Measurements from ENCODE around the gene STX7. TPM values are rescaled to one million over a fixed set of nuclear protein-coding genes. Genes with fewer than 3 reads are reported as not detected.

Gene STX7
- polyA plus RNA-seq, 3 donors: 49.7 to 85.1 (median 81.7) TPM

GRCh38 chr6:132498638-132499037, 14.3 kb downstream of the STX7 start:
- Histone ChIP-seq H3K36me3 (replicated peaks in 1 of 2; ENCODE audit: control insufficient read depth in 1 of 2, insufficient read depth in 2 of 2, low read length in 2 of 2) (peaks cover 47 to 78% of the 10 kb centered on the region in 2 donors), H3K27ac (ENCODE audit: low read depth in 1 of 2, low read length in 2 of 2) (peak overlapping the region in 1 of 2 donors; percentile 73), H3K27me3 (ENCODE audit: control insufficient read depth in 2 of 2, insufficient read depth in 2 of 2, low read length in 2 of 2) (no peaks in the 10 kb centered on the region), H4K20me1 (ENCODE audit: insufficient read depth, low read length) (peaks cover 100% of the 10 kb centered on the region), H3K4me3 (replicated peaks in 1 of 3; ENCODE audit: low read depth in 2 of 3, low read length in 3 of 3) (peak overlapping the region in 1 of 3 experiments; percentile 47), H3K4me2 (replicated peaks; ENCODE audit: extremely low read depth, low read length, poor library complexity, severe bottlenecking) (peak overlapping the region; percentile 48), H3K9me3 (replicated peaks in 1 of 2; ENCODE audit: control insufficient read depth in 1 of 2, insufficient read depth in 1 of 2, low read length in 2 of 2) (no peaks in the 10 kb centered on the region), H3K4me1 (ENCODE audit: control insufficient read depth in 1 of 2, insufficient read depth in 2 of 2, low read length in 2 of 2) (peaks cover 39 to 62% of the 10 kb centered on the region in 2 donors), H3K79me2 (ENCODE audit: insufficient read depth, low read length) (peaks cover 97% of the 10 kb centered on the region), H2AFZ (ENCODE audit: insufficient read depth, low read depth, low read length, poor library complexity, severe bottlenecking) (no peak overlapping the region), H3K9ac (ENCODE audit: insufficient read depth, low read length, poor library complexity, severe bottlenecking) (no peak overlapping the region)
- intact Hi-C loops (cut with micrococcal nuclease): no loop called here
- DNase-seq: peak in 2 of 3 donors; percentile 23 to 50
- peaks cover 69% of the 10 kb centered on the region for H3K4me1 Mint-ChIP-seq
- TF ChIP-seq CTCF (IDR thresholded peaks at IDR 0.05): no peak
- peaks cover 0 to 2% (median 0%) of the 10 kb centered on the region in 3 donors for H3K27me3 Mint-ChIP-seq (ENCODE audit: low read depth in 3 of 3)
- WGBS (ENCODE audit: insufficient coverage): 30% methylated on average over 2 of the region's 3 CpGs
- peak overlapping the region; percentile 50 to 90 (median 82) for H3K27ac Mint-ChIP-seq
- H3K36me3 Mint-ChIP-seq: peaks cover 56 to 72% of the 10 kb centered on the region in 2 donors
- peaks cover 0 to 3% (median 0%) of the 10 kb centered on the region in 7 donors for H3K9me3 Mint-ChIP-seq
- H3K4me3 Mint-ChIP-seq: peak overlapping the region; percentile 52 to 56

GRCh38 chr6:132496519-132497180, 16.3 kb downstream of the STX7 start:
- Histone ChIP-seq H3K27me3 (ENCODE audit: control insufficient read depth in 2 of 2, insufficient read depth in 2 of 2, low read length in 2 of 2) (no peaks in the 10 kb centered on the region), H3K36me3 (replicated peaks in 1 of 2; ENCODE audit: control insufficient read depth in 1 of 2, insufficient read depth in 2 of 2, low read length in 2 of 2) (peaks cover 31 to 78% of the 10 kb centered on the region in 2 donors), H3K4me2 (replicated peaks; ENCODE audit: extremely low read depth, low read length, poor library complexity, severe bottlenecking) (no peak overlapping the region), H3K9ac (ENCODE audit: insufficient read depth, low read length, poor library complexity, severe bottlenecking) (no peak overlapping the region), H3K27ac (ENCODE audit: low read depth in 1 of 2, low read length in 2 of 2) (peak overlapping the region in 1 of 2 donors; percentile 72), H2AFZ (ENCODE audit: insufficient read depth, low read depth, low read length, poor library complexity, severe bottlenecking) (no peak overlapping the region), H3K4me3 (replicated peaks in 1 of 3; ENCODE audit: low read depth in 2 of 3, low read length in 3 of 3) (no peak overlapping the region), H4K20me1 (ENCODE audit: insufficient read depth, low read length) (peaks cover 100% of the 10 kb centered on the region), H3K79me2 (ENCODE audit: insufficient read depth, low read length) (peaks cover 97% of the 10 kb centered on the region), H3K4me1 (ENCODE audit: control insufficient read depth in 1 of 2, insufficient read depth in 2 of 2, low read length in 2 of 2) (peaks cover 42 to 72% of the 10 kb centered on the region in 2 donors), H3K9me3 (replicated peaks in 1 of 2; ENCODE audit: control insufficient read depth in 1 of 2, insufficient read depth in 1 of 2, low read length in 2 of 2) (no peaks in the 10 kb centered on the region)
- Mint-ChIP-seq H3K27ac (peak overlapping the region in 2 of 7 donors; percentile 32 to 54), H3K36me3 (peaks cover 48 to 59% of the 10 kb centered on the region in 2 donors), H3K4me1 (peaks cover 70% of the 10 kb centered on the region), H3K27me3 (ENCODE audit: low read depth in 3 of 3) (peaks cover 0 to 2% (median 0%) of the 10 kb centered on the region in 3 donors), H3K9me3 (peaks cover 0 to 3% (median 0%) of the 10 kb centered on the region in 7 donors), H3K4me3 (no peak overlapping the region)
- DNase-seq: no peak
- WGBS (ENCODE audit: insufficient coverage): no CpG with 5 or more reads among the region's 4 CpGs
- intact Hi-C loops (cut with micrococcal nuclease): no loop called here
- TF ChIP-seq CTCF (IDR thresholded peaks at IDR 0.05): no peak

All from CD14-positive monocyte (primary cell).